Left renal cortex interstitium (tissue), 4 donors: ENCODE measurements around the gene FBXL4. TPM values are rescaled to one million over a fixed set of nuclear protein-coding genes. Genes with fewer than 3 reads are reported as not detected.
"Not testable (repeated sequence)": the region's sequence is repeated elsewhere in the genome, so short reads cannot be mapped to it uniquely, and the experiment has no call there.

Experiments used
- DNase-seq, 4 donors: peaks; one replicate each; pipeline ENCODE4 v3.0.0-alpha.2; 2013; ENCODE audit warnings: low read depth in 4 of 4, low spot score in 2 of 4, missing footprints in 1 of 4
- polyA plus RNA-seq, 4 donors: library from polyadenylated mRNA; unstranded; fragments of 120-200 nt; gene quantifications; one replicate each; pipeline ENCODE4 v1.2.1, GENCODE V29; 2013; ENCODE audit not compliant: insufficient read length in 4 of 4

Gene FBXL4
- polyA plus RNA-seq, 4 donors: 24.3 to 26.2 (median 24.5) TPM

DNA sequence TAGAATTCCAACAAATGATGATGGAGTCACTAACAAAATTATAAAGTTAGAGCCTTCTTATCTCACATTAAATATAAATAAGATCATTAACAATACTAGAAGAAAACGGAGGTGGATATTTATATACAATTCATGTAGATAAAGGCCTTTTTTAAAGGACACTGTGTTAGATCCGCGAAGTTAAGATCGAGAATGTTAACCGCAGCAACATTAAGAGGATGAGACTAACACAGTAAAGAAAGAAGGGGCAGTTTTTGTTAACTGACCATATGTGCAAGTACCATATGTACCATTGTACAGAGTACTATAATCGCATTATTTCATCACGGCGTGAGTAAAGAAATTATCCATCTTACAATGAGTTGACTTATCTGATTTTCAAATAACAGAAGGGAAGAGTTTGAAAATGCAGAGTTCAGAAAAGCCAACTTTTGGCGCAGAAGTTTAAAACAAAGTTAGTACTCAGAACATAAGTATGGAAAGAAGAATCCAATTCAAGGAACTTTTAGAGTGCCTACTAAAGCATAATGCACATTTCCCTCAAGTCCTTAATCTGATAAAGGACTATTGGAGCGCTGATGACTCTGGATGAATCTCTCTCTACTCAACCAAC is 1.4 kb downstream of the FBXL4 start:
- DNase-seq: no peak

DNA sequence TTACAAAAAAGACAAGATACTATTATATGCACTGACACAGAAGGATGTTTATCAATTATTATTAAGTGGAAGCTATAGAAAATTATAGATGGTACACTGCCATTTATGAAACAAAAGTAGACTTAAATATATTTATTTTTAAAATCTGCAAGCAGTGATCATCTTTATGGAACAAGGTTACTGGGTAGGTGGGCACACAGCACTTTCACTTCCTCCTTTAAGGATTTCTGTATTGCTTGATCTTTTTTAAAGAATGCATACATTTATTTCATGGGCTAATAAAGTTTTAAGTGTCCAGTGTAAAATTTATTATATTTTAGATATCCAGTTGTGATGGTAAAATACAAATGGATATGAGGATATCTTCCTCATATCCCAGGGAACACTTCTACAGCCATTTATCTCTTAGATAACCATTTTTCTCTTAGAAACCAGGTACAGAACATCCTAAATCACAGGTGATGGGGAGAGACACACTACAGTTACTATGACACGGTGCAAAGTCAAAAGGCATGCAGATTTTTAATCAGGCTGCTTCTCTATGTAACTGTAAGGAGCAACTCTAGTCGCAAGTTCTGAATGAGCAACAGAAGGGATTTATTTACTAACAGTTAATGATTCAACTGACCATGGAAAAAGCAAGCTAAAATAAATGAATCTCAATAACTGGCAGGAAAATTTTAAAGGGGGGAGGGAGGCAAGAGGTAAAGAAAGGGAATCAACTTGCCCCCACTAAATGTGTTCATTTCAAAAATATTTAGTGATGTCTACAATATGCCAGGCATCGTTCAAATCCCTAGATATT is 2.2 kb downstream of the FBXL4 start:
- DNase-seq: no peak

DNA sequence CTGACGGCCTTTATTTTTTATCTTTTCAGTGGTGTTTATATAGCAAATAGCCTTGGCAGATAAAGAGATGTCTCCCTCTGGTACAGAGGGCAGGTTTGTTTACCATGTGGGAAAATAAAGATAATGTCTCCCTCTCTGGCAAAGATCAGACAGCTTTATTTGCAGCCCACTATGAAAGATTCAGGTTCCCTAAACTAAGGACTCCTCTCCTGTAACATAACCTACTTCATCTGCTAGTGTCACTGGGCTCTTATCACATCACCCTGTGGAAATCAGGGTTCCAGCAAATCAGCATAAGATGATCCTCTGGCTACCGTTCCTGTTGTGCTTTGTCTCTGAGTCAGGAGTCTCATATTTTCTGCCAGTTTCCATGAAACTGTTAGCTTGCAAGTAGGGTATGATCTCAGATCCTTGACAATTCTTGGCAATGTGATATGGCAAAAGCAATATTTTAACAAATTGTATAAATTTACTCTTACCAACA is 3.1 kb downstream of the FBXL4 start:
- no peak for DNase-seq

DNA sequence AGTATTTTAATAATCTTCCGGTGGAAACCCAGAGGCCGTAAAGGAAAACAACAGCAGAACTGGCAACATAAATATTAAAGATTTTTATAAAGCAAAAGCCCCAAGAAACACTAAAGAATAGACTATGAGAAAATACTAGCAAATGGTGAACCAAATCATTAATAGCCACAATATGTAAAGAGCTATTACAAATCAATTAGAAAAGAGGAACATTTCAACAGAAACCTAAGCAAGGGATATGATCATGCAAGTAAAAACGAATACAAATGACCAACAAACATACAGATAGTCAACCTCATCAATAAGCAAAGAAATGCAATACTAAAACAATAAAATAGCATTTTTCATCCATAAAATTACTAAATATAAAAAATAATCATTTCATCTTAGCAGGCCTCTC is 3.6 kb downstream of the FBXL4 start:
- no peak for DNase-seq

DNA sequence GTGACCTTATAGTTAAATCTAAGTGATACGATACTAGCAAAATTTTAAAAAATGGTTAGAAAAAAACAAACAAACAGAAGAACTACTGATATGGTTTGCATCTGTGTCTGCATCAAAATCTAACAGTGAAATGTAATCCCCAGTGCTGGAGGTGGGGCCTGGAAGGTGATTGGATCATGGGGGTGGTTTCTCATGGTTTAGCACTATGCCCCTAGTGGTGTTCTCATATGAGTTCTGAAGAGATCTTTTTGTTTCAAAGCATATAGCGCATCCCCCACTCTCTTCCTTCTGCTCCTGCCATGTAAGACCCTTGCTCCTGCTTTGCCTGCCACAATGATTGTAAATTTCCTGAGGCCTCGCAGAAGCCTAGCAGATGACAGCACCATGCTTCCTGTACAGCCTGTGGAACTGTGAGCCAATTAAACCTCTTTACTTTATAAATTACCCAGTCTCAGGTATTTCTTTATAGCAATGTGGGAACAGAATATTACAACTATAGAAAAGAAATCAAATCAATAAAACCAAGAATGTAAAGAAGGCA is 5.4 kb downstream of the FBXL4 start:
- DNase-seq: no peak

DNA sequence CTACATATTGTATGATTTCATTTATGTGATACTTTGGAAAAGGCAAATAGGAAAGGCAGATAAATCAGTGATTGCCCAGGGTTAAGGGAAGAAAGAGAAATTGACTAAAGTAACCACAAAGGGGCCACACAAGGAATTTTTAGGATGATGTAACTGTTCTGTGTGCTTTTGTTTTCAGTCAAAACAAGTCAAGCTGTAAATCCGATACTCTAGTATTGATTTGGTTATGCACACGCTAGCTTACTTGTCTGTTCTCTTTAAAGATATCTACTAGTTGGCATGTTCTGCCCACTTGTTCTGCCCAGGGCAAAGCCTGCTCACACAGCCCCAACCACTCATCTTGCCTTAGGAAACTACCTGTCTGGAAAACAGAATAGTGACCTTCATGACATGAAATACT is 6.4 kb downstream of the FBXL4 start:
- DNase-seq: no peak

DNA sequence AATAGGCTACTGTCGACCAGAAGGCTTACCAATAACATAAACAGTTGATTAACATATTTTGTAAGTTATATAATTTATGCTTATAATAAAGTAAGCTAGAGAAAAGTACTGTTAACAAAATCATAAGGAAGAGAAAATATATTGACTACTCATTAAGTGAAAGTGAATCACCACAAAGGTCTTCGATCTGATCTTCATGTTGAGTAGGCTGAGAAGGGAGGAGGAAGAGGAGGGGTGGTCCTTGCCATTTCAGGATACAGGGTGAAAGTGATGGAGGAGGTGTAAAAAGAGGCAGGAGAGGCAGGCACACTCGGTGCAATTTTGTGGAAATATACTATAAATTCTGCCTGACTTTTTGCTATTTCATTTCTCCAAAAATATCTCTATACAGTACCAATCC is 10.4 kb downstream of the FBXL4 start:
- no peak for DNase-seq

DNA sequence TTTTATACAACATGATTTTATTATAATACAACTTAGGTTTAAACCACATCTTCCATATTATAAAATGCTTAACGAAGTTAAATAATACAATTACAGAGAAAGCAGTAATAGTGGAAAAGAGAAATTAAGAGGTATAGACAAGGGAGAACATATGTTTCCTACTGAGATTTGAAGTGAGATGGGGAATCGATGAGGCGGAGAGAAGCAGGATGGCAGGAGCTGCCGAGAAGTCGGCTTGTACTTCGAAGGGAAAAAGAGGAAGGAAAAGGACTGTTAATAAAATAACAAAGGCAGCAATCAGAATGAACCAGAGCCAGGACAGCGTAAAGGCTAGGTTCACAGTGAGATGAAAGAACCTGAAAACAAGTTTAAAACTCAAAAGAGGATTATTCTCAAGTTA is 15.4 kb downstream of the FBXL4 start:
- no peak for DNase-seq

DNA sequence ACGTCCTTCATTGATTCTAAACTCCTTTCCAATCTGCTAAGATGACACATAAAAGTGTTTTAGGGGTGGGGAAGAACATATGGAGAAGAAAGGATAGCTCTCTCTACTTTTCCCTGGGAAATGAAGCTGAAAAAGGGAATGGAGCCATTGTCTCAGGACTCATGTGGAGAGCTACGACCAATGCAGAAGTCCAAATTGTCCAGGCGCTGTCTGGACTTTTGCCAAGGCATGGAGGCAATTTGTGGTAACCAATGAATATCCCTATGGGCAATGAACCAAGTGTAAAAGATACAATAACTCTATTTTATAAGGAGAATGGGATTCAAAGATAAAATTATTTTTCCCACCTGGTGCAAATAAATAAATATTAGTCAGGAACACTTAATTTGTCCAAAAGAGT is 16.1 kb downstream of the FBXL4 start:
- DNase-seq: no peak

DNA sequence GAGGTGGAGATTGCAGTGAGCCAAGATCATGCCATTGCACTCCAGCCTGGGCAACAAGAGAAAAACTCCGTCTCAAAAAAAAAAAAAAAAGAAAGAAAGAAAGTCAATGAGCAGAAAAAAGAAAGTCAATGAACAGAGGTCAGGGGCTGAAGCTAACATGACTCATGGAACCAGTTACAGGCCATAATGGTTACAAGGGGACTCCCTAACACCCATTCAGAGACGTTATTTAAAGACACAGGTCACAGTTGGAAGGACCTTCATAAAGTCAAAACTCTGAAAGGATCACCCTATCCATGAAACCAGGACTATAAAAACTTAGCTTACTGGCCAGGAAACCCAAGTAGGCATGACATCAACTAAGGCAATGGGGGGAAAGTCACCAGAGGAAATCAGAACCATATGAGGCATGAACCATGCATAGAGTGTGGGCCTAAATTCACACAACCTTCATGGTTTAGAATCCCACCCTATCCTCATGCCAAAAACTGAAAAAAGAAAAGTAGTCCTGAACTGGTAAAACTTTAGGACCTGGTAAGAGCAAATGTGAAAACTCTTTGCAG is 18.2 kb downstream of the FBXL4 start:
- no peak for DNase-seq

DNA sequence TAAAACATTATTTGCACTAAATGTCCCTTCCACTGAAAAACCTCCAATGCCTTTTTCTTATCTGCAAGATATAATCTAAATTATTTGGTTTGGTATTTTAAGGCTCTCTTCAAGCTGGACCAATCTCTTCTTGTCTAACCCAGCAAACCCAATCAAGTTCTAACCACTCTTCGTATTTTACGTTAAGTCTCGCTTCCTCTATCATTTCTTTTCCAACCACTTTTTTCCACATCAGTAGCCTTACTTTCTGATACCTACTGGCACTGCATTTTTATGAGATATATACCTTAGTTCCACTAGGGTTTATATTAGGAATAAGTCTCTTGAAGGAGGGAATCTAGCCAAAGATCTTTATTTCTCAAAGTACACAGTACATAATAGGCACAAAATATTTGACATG is 19.1 kb downstream of the FBXL4 start:
- DNase-seq: no peak

DNA sequence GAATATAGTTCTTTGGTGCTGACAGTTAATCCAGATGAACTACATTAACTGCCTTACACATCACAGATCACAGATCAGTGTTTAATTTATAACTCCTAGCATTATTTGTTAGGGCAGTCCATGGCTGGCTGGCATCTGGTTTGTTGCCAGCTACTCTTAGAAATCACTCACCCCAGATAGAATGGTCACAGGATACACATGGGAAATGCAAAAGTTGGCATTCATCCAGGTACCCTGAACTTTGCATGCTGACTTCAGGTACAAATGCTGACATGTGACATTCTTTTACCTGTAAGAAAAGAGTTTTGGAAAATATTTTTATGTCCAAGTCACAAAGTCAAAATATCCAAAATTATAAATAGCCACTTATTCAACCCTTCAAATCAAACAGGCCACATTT is 20.2 kb downstream of the FBXL4 start:
- DNase-seq: peak in 3 of 4 donors; percentile 20 to 69 (median 40)

DNA sequence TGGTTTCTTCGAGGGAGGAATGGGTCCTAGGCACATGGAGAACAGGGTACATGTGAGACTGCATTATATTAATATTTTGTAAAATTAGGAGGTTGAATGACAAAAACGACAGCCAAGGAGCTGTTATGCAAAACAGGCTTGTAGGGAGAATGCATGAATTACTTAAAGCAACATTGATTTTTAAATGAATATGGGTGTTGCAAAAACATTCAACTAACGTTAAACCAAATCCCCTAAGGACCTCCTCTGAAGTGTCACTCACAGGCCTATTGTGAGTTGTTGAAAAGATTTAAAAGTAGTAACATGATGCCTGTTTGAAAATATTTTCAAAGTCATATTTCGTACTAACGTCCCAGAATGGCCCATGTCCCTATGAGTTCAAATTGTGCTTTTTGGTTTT is 21.9 kb downstream of the FBXL4 start:
- DNase-seq: no peak

DNA sequence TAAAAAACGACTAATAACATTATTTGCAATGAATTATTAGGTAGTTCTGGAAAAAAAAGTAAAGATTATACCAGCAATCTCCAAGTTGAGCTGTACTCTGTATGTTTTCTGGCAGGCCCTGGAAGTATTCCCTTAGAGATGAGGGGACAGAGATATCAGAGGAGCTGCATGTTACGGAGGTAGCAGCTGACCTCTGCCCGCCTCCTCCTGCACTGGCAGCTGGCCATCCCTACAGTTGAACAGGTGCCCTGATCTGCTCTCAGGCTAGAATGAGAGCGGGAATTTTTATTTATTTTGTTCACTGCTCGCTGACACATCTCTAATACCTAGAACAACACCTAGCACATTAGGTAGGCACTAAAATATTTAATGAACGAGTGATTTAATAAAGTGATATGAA is 23.1 kb downstream of the FBXL4 start:
- no peak for DNase-seq

DNA sequence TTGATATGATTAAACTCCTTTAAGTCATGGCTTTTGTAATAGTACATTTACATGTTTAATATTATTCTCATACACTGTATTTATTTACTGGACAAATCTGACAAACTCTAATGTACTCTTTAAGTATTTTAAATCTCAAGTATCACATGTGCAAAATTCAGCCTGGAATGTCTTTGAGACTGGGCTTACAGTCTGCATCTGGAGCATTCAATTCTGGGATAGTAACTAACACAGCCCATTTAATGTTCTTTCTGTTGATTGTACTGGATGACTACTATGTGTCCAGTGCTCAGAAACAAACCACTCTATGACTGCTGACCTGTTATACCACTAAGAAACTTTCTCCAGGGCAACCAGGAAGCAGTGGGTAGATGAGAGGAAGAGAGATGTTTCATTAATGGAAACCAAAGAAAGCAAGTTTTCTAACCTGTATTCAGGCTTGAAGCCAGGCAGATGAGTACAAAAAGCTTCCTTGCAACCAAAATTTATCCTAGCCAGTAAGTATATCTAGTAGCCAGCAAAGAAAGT is 26.8 kb downstream of the FBXL4 start:
- no peak for DNase-seq

DNA sequence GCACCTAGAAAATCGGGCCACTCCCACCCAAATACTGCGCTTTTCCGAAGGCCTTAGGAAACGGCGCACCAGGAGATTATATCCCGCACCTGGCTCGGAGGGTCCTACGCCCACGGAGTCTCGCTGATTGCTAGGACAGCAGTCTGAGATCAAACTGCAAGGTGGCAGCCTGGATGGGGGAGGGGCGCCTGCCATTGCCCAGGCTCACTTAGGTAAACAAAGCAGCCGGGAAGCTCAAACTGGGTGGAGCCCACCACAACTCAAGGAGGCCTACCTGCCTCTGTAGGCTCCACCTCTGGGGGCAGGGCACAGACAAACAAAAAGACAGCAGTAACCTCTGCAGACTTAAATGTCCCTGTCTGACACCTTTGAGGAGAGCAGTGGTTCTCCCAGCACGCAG is 36.8 kb downstream of the FBXL4 start:
- DNase-seq: not testable (repeated sequence)

DNA sequence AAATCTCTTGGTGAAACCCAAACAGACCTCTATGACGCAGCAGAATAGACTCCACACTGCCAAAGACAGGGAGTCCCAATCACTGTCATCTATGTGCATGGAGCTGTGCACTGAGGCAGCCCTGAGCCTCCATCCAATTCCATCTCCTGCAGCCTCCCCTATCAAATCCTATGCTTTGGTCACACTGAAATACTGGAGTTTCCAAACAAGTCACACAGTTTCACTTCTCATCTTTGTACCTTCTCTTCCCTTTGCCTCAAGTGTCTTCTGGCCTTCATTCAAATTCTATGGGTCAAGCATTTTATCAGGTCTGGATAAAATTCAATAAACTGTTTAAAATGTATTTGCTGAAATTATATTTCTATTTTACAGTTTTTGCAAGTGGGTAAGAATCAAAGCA is 38.5 kb downstream of the FBXL4 start:
- no peak for DNase-seq

DNA sequence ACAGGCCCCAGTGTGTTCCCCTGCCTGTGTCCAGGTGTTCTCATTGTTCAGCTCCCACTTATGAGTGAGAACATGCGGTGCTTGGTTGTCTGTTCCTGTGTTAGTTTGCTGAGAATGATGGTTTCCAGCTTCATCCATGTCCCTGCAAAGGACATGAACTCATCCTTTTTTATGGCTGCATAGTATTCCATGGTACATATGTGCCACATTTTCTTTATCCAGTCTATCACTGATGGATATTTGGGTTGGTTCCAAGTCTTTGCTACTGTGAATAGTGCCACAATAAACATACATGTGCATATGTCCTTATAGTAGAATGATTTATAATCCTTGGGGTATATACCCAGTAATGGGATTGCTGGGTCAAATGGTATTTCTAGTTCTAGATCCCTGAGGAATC is 41.4 kb downstream of the FBXL4 start:
- DNase-seq: not testable (repeated sequence)

DNA sequence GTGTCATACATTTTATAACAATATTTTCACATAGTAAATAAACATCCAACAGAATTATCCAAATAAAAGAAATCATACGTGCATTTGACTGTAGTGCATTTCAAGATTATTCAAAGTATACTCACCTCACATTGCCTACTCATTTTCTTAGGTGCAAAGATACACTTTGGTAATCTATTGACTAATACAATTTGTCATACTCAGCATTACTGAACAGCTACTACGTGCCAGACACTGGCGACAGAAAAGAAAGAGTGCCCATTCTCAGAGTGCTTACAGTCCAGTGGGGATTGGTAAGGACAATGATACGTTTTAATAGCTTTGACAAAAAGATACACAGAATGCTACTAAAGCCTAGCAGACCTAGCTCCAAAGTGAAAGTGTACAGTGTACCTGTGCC is 42.0 kb downstream of the FBXL4 start:
- DNase-seq: no peak

DNA sequence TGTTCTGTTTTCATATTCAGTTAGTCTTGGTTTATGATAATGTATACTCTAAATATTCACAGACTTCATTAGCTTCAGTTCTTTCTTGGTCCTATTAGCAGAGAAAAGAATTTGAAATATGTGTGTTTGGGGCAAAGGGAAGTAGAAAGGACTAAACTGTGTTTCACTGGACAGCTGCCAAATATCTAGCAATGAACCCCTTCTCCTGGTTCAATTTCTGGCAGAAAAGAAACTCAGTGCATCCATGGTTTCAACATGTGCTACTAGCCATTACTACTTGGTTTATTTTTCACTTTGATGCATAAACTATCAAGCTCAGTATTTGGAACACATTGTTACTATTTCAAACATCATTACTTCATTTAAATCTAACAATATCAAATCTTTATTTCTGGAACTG is 43.6 kb downstream of the FBXL4 start:
- DNase-seq: no peak

DNA sequence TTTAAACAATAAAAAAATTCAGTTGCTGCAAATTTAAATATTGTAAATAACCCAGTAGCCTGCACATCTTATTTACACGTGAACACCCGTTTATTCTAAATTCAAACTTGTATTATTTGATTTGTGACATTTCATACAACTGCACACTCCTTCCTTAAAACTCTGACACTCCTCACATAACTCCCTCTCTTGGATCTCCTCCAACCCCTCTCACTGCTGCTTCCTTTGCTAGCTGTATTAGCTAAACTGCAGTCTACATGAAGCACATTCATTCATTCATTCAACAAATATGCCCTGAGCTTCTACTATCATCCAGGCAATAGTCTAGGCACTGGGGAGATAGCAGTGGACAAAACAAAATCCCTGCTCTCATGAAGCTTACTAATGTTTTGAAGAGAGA is 47.0 kb downstream of the FBXL4 start:
- peak in 2 of 4 donors; percentile 17 to 28 for DNase-seq
